SK-N-SH treated with all-trans-retinoic acid at 6 μM for 48 hours (cell line): ENCODE measurements around the gene SNX9.
A peak's percentile ranks its signal among the peaks of the same experiment; 100 is the strongest.

ENCODE experiments used
- ATAC-seq: fragments of 200-7000 bp; cut with Tn5 transposase; 3 replicates; pipeline ENCODE4 v1.9.1; 2020; ENCODE audit warnings: mild to moderate bottlenecking, moderate library complexity
- BACH2 ChIP-seq: fragments of 250-450 bp; sonication (Bioruptor Pico); IDR thresholded peaks from 2 replicates; pipeline ENCODE4 v1.9.0; 2021; ENCODE audit warnings: mild to moderate bottlenecking, borderline replicate concordance
- CSDC2 ChIP-seq: fragments of 250-450 bp; sonication (Bioruptor Pico); IDR thresholded peaks from 2 replicates; pipeline ENCODE4 v1.5.0; 2020; ENCODE audit warnings: mild to moderate bottlenecking, moderate library complexity
- CSRNP3 ChIP-seq: fragments of 250-450 bp; sonication (Bioruptor Pico); IDR thresholded peaks from 2 replicates; pipeline ENCODE4 v1.5.1; 2021; ENCODE audit warnings: mild to moderate bottlenecking, moderate library complexity
- ESRRG ChIP-seq: fragments of 250-450 bp; sonication (Bioruptor Pico); IDR thresholded peaks from 2 replicates; pipeline ENCODE4 v1.6.1; 2021; ENCODE audit warnings: mild to moderate bottlenecking
- GLIS3 ChIP-seq: fragments of 250-450 bp; sonication (Bioruptor Pico); IDR thresholded peaks from 2 replicates; pipeline ENCODE4 v1.5.0; 2020; ENCODE audit warnings: mild to moderate bottlenecking, moderate library complexity
- OSR1 ChIP-seq: fragments of 250-450 bp; sonication (Bioruptor Pico); IDR thresholded peaks from 2 replicates; pipeline ENCODE4 v1.8.0; 2022; ENCODE audit warnings: moderate library complexity, mild to moderate bottlenecking, inconsistent platforms
- PATZ1 ChIP-seq: fragments of 250-450 bp; sonication (Bioruptor Pico); IDR thresholded peaks from 2 replicates; pipeline ENCODE4 v1.8.0; 2020; ENCODE audit warnings: mild to moderate bottlenecking, moderate library complexity, borderline replicate concordance
- POU6F1 ChIP-seq: fragments of 250-450 bp; sonication (Bioruptor Pico); IDR thresholded peaks from 2 replicates; pipeline ENCODE4 v1.8.0; 2021; ENCODE audit warnings: low read depth, mild to moderate bottlenecking, moderate library complexity, borderline replicate concordance
- PPARA ChIP-seq: fragments of 250-450 bp; sonication (Bioruptor Pico); IDR thresholded peaks from 2 replicates; pipeline ENCODE4 v1.5.0; 2020; ENCODE audit warnings: mild to moderate bottlenecking, borderline replicate concordance
- RARB ChIP-seq: fragments of 250-450 bp; sonication (Bioruptor Pico); IDR thresholded peaks from 2 replicates; pipeline ENCODE4 v1.8.0; 2021; ENCODE audit warnings: mild to moderate bottlenecking, moderate library complexity
- SNAI2 ChIP-seq: fragments of 250-450 bp; sonication (Bioruptor Pico); IDR thresholded peaks from 2 replicates; pipeline ENCODE4 v1.5.0; 2020; ENCODE audit warnings: mild to moderate bottlenecking, moderate library complexity
- TCF4 ChIP-seq: fragments of 250-450 bp; sonication (Bioruptor Pico); IDR thresholded peaks from 2 replicates; pipeline ENCODE4 v1.8.0; 2021; ENCODE audit warnings: mild to moderate bottlenecking, moderate library complexity, borderline replicate concordance
- TOX ChIP-seq: fragments of 250-450 bp; sonication (Bioruptor Pico); IDR thresholded peaks from 2 replicates; pipeline ENCODE4 v1.8.0; 2021; ENCODE audit warnings: mild to moderate bottlenecking, moderate library complexity, borderline replicate concordance
- TSHZ2 ChIP-seq: fragments of 250-450 bp; sonication (Bioruptor Pico); IDR thresholded peaks from 2 replicates; pipeline ENCODE4 v1.5.0; 2020; ENCODE audit warnings: mild to moderate bottlenecking, moderate library complexity
- ZC3H10 ChIP-seq: fragments of 250-450 bp; sonication (Bioruptor Pico); IDR thresholded peaks from 2 replicates; pipeline ENCODE4 v1.5.1; 2021; ENCODE audit warnings: mild to moderate bottlenecking, moderate library complexity
- ZFP3 ChIP-seq: fragments of 250-450 bp; sonication (Bioruptor Pico); IDR thresholded peaks from 2 replicates; pipeline ENCODE4 v1.5.0; 2020; ENCODE audit warnings: mild to moderate bottlenecking, moderate library complexity
- ZFP30 ChIP-seq: fragments of 450-650 bp; formaldehyde crosslinking; IDR thresholded peaks from 2 replicates; pipeline ENCODE4 v1.5.0; 2022; ENCODE audit warnings: mild to moderate bottlenecking, moderate library complexity
- ZNF565 ChIP-seq: fragments of 450-650 bp; formaldehyde crosslinking; conservative IDR thresholded peaks from 2 replicates; pipeline ENCODE4 v1.5.0; 2020; ENCODE audit warnings: low read depth, mild to moderate bottlenecking, moderate library complexity

Gene SNX9

GRCh38 chr6:157821342-157822033 is 1.6 kb upstream of the SNX9 start:
- no peak for ATAC-seq

GRCh38 chr6:157822245-157823000 is 623 bp upstream of the SNX9 start:
- no peak for TF ChIP-seq TOX (CRISPR knock-in tag)
- TF ChIP-seq ZNF565 (CRISPR knock-in tag) = no peak
- no peak for TF ChIP-seq TCF4 (CRISPR knock-in tag)
- TF ChIP-seq ZFP30 = no peak
- TF ChIP-seq GLIS3 = no peak
- TF ChIP-seq ZFP3 (CRISPR knock-in tag) = no peak
- no peak for TF ChIP-seq CSRNP3 (CRISPR knock-in tag)
- no peak for TF ChIP-seq ESRRG (CRISPR knock-in tag)
- no peak for TF ChIP-seq RARB
- no peak for TF ChIP-seq POU6F1 (CRISPR knock-in tag)
- no peak for TF ChIP-seq CSDC2 (CRISPR knock-in tag)
- TF ChIP-seq, all 23 proteins: peak for 0
- ATAC-seq = peak; percentile 18

More at GRCh38 chr6:157821342-157822033, 1.6 kb upstream of the SNX9 start:
- no peak for TF ChIP-seq OSR1 (CRISPR knock-in tag)
- TF ChIP-seq TOX (CRISPR knock-in tag) = no peak
- TF ChIP-seq BACH2 (CRISPR knock-in tag) = no peak
- TF ChIP-seq PPARA = no peak
- no peak for TF ChIP-seq TCF4 (CRISPR knock-in tag)
- TF ChIP-seq CSRNP3 (CRISPR knock-in tag) = no peak
- TF ChIP-seq SNAI2 (CRISPR knock-in tag) = no peak
- TF ChIP-seq ZNF565 (CRISPR knock-in tag) = no peak
- no peak for TF ChIP-seq ZC3H10 (CRISPR knock-in tag)
- no peak for TF ChIP-seq ESRRG (CRISPR knock-in tag)
- no peak for TF ChIP-seq RARB

GRCh38 chr6:157823528-157824370 is 703 bp downstream of the SNX9 start:
- ATAC-seq = peak; percentile 65
- TF ChIP-seq TSHZ2 (CRISPR knock-in tag) (no peak), ESRRG (CRISPR knock-in tag) (no peak), PATZ1 (CRISPR knock-in tag) (no peak), OSR1 (CRISPR knock-in tag) (no peak), BACH2 (CRISPR knock-in tag) (no peak)
